NCI-H2196 (cell line): ENCODE results near the gene NUDC.

ENCODE experiments used
- DNase-seq: peaks from one replicate; lab custom pipeline; 2025; ENCODE audit not compliant: unreplicated experiment; lab: John Stamatoyannopoulos, UW

NUDC gene

DNA sequence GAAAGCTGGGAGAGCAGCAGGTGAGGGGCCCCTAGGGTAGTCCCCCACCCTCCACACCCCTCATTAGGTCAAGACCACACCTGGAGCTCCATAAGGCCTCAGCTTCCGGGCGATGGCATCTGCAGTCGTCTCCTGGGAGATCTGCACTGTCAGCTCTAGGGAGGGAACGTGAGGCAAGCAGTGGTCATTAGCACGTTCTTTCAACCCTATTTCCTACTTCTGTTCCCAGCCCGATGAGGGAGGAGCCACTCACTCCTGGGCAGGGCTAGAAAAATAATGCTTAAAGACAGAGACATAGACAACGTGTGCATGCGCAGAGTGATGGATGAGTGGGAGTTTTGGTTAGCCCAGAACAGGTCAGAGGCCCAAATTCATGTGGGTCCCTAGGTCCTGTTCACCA is 29.1 kb downstream of the NUDC start:
- DNase-seq, result no peak

GRCh38 chr1:26951216-26951615 is 29.7 kb downstream of the NUDC start:
- DNase-seq, result no peak

DNA sequence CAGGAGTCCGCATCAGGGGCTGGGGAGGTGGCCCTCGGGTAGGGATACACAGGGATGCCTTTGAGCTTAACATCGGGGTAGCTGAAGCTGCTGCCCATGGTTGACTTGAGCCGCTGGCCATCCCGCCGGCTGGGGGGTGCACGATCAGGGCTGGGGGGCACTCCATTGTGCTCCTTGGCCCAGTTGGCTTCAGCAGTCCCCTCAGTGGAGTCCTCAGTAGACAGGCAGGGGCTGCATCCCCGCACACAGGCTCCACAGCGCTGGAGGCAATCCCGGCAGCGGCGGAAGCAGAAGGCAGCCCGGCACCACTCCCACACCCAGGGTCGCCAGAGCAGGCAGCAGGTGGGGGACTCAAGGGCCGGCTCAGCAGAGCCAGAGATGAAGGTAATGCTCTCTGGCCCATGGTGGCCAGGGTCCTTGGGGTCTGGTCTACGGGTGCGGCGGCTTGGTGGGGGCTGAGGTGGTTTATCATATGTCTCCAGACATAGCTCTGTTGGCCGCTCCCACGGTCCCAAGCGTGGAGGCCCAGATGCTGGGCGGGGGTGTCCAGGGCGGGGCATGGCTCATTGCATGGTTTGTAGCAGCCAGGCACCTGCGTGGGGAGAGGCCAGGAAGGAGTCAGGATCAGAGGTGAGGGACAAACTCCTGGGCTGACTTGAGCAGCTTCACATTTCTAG is 30.4 kb downstream of the NUDC start:
- no peak for DNase-seq

GRCh38 chr1:26953374-26953773 is 31.8 kb downstream of the NUDC start:
- no peak for DNase-seq

- no peak for DNase-seq
These were observed 34.8 kb downstream of the NUDC start for GRCh38 chr1:26956321-26956720.

GRCh38 chr1:26957306-26957705 is 35.8 kb downstream of the NUDC start:
- no peak for DNase-seq

DNA sequence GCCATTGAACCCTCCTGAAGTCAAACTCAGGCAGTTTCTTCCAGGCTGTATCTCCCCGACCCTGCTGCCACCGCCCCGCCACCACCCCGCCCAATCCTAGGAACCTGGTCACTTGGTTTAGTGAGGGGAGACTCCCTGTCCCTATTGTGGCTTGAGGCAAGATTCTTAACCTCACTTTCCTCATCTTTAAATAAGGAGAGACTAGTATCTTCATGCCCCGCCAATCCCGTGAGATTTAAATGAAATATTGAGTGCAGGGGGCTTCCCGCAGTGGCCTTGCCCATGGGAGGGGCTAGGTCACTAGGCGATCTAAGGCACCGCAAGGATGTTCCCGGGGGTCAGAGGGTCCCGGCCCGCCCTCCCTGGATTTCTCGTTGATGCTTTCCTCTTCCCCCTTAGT is 37.7 kb downstream of the NUDC start:
- DNase-seq, result no peak

DNA sequence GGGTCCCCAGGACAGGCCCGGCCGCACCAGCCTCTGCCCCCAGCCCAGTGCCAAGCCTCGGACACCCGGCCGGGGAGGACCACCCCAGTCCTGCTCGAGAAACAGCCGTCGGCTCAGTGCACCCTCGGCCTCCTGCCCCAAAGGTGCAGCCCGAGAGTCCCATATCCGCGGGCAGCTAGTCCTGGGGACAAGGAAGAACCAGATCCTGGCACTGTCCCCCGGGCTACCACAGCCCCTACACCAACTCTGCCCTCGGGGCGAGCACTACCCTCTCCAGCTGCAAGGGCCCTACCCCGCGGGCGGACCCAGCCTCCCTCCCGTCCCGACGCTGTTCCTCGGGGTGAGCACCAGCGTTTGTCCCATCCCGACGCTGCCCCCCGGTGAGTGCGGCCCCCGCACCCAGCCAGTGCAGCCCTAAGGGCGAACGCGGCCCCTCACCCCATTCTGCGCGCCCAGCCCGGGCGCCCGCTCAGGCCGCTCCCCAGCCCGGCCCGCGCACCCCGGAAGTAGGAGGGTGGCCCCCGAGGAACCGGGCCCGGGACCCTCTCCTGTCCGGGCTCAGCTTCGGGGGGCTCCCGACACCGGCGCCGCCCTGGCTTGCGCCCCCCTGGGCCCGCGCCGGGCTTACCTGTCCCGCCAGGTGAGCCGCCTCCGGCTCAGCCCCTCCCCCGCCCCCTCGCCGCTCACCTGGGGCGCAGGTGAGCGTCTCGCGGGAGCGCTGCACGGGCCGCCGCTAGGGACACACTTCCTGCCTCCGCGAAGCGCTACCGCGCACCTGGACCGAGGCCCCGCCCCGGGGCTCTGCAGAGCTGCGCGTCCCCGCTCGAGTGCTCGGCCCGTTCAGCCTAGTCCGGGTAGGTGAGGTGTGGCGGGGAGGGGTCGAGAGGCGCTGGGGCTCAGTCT is 38.4 kb downstream of the NUDC start, which contains the start of gene KDF1:
TSS of gene KDF1 (minus strand) at position 747 of the 903 bp plus-strand sequence. CDS start 8,088 bp downstream, outside the sequence.
- peak; percentile 84 for DNase-seq

DNA sequence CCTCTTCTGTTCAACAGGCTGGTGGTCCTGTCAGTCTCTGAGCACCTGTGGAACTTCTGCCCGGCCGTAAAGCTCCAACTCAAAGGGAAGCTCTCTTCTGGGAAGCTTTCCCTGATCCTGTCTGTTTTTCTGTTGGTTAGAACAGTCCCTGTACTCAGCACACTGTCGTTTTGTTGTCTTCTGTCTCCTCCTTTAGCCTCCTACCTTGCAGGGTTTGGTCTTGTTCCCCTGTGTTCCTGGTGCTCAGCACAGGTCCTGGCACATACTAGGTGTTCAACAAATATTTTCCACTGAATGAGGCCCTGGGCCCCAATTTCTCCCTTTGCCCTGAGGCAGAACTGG is 39.1 kb downstream of the NUDC start:
- DNase-seq, result no peak

DNA sequence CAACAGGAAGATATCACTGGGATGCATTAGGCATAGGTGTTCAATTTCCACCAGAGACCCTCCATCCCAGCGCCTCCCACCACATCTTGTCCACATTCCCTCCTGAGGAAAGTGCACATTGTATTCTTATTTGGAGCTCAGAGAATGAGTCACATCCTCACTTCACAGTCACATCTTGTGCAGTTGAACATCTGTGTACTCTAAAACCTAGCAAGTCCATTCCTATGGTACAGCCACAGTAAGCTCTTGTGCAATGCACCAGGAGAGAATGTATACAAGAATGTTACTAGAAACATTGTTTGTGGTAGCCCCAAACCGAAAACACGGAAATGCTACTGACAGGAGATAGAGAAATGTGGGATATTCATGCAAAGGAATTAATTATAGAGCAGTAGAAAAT is 40.3 kb downstream of the NUDC start:
- no peak for DNase-seq

DNA sequence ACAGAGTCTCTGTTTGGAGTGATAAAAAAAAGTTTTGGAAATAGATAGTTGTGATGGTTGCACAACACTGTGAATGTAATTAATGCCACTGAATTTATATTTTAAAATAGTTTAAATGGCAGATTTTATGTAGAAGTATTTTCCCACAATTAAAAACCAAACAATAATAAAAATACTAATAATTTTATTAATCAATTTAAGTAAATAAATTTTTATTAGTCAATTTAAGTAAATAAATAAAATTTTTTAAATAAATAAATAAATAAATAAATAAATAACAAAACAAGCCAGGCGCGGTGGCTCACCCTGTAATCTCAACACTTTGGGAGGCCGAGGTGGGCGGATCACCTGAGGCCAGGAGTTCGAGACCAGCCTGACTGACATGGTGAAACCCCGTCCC is 43.7 kb downstream of the NUDC start:
- no peak for DNase-seq

DNA sequence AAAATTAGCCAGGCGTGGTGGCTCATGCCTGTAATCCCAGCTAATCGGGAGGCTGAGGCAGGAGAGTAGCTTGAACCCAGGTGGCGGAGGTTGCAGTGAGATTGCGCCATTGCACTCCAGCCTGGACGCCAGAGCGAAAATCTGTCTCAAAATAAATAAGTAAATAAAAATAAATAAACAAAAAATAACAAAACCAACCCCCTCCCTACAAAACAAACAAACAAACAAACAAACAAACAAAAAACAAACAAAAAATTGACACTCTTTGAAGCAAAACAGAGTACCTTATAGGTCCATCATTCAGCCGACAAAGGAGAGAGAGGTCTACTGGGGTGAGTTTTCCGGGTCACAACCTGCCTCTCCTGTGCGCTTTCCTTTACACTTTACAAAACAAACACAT is 44.1 kb downstream of the NUDC start:
- DNase-seq, result no peak

- DNase-seq, result no peak
These were observed 49.3 kb downstream of the NUDC start for GRCh38 chr1:26970810-26971209.

GRCh38 chr1:26971590-26971989 is 50.0 kb downstream of the NUDC start:
- DNase-seq, result no peak

GRCh38 chr1:26972390-26972789 is 50.8 kb downstream of the NUDC start:
- no peak for DNase-seq

- no peak for DNase-seq
These were observed 51.3 kb downstream of the NUDC start for GRCh38 chr1:26972821-26973220.

DNA sequence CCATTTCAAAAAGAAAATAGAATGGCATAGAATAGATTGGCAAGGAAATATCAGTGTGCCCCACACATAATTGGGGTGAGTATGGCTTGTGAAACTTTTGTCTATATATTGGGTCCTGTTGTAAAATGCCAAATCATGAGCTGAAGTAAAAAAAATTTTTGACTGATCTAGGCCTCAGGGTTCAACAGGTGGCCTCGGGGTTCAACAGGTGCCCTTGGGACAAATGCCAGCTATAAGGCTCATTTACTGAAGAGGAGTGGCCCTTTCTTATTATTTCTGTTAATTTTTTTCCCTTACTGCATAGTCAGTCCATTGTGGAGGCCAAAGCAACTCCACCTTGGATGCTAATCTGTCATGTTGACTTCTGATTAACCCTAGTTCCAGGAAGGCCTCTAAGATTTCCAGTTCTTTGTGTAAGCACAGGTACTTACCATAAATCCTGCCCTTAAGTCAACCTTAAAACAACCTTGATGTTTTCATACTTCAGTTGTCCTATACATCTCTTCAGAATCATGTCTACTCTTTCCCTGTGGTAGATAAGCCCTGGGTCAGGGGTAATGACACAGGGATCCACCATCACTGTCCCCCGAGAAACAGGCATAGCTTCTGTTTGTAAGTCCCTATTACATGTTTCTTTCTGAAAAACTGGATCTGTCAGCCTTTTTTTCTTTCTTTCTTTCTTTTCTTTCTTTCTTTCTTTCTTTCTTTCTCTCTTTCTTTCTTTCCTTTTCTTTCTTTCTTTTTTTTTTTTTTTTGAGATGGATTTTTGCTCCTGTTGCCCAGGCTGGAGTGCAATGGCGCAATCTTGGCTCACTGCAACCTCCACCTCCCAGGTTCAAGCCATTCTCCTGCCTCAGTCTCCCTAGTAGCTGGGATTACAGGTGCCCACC is 55.3 kb downstream of the NUDC start:
- no peak for DNase-seq

DNA sequence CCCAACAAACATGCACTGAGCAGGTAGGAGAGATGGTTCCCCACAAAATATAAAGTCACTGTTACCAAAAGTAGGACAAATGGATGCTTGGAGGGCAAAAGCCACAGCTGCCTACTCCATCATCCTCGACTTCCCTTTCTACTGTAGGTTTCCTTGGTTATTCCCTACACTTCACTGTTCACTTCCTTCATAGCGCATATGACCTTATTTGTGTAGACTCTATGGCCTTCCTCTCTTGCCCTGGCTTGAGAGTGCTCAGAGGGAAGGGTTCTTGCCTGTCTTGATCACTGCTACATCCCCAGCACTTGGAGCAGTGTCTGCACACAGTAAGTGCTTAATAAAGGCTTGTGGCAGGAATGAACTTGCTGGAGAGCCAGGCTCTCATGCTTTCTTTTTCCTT is 57.4 kb downstream of the NUDC start:
- no peak for DNase-seq

DNA sequence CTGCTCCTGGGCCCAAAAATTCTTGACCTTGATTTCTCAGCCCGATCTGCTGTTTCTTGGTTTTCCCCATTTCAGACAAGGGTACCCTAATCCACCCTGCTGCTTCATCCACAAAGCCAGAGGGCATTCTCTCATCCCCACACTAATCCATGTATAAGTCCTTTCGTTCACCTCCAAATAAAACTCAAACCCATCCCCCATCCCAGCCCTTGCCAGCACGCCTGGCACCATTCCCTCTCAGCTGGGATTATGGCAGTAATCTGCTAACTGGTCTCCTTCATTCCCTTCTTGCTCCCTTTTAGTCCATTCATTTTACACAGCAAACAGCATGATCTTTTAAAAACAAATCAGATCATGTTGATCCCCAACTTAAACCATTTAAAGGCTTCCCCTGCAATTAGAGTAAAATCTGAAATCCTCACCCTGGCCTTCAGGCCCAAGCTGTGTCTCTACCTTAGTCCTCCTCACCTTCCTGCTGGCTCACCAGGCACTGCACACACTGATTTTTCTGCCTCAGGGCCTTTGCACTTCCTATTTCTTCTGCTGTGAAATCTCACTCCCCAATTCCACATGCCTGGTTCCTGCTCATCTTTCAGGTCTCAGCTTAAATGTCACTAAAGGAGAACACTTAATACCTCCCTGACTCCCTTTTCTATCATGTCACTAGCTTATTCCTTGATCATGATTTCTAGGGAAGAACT is 59.8 kb downstream of the NUDC start:
- no peak for DNase-seq

- no peak for DNase-seq
These were observed 62.3 kb downstream of the NUDC start for GRCh38 chr1:26983863-26984262.

- DNase-seq, result no peak
These were observed 62.7 kb downstream of the NUDC start for GRCh38 chr1:26984291-26984690.
